Spleen (tissue), 11 donors: ENCODE results near the gene CEP72. TPM values are rescaled to one million over a fixed set of nuclear protein-coding genes. Genes with fewer than 3 reads are reported as not detected.
"Not testable (repeated sequence)": the region's sequence is repeated elsewhere in the genome, so short reads cannot be mapped to it uniquely, and the experiment has no call there.

Source experiments
- DNase-seq: peaks from one replicate; pipeline ENCODE4 v3.0.0-alpha.2; 2020
- H3K27ac ChIP-seq, 8 donors: fragments of 200-600 bp; sonication (generic) in 7 of 8; 1 replicate in 4 of 8; 2 replicates in 4 of 8; pipeline versions ENCODE4 v1.5.0 to v1.8.0; 2016 to 2021; ENCODE audit warnings: inconsistent platforms in 4 of 8, mild to moderate bottlenecking in 4 of 8, moderate library complexity in 1 of 8
- H3K27me3 ChIP-seq, 7 donors: fragments of 200-600 bp; sonication (generic) in 6 of 7; replicated peaks in 1 of 7; 1 replicate in 4 of 7; 2 replicates in 3 of 7; pipeline versions ENCODE4 v1.5.0 to v1.8.0; 2016 to 2021; ENCODE audit warnings: inconsistent platforms in 3 of 7, mild to moderate bottlenecking in 1 of 7
- H3K36me3 ChIP-seq, 6 donors: fragments of 200-600 bp; sonication (generic) in 5 of 6; 1 replicate in 4 of 6; 2 replicates in 2 of 6; pipeline versions ENCODE4 v1.5.0 to v1.8.0; 2016 to 2021; ENCODE audit warnings: inconsistent platforms in 2 of 6
- H3K4me1 ChIP-seq, 6 donors: fragments of 200-600 bp; sonication (generic) in 5 of 6; 1 replicate in 3 of 6; 2 replicates in 3 of 6; pipeline versions ENCODE4 v1.5.0 to v1.8.0; 2016 to 2021; ENCODE audit warnings: inconsistent platforms in 3 of 6
- H3K4me3 ChIP-seq, 8 donors: fragments of 200-600 bp; sonication (generic) in 7 of 8; 1 replicate in 4 of 8; 2 replicates in 4 of 8; pipeline versions ENCODE4 v1.5.0 to v1.8.0; 2016 to 2021; ENCODE audit warnings: inconsistent platforms in 4 of 8, mild to moderate bottlenecking in 4 of 8, moderate library complexity in 2 of 8
- H3K9me3 ChIP-seq, 8 donors: fragments of 200-600 bp; sonication (generic) in 7 of 8; 1 replicate in 4 of 8; 2 replicates in 4 of 8; pipeline versions ENCODE4 v1.5.0 to v1.8.0; 2016 to 2021; ENCODE audit warnings: inconsistent platforms in 4 of 8
- POLR2A ChIP-seq, 3 donors: fragments of 450-650 bp; IDR thresholded peaks; one replicate each; pipeline ENCODE4 v1.5.1; 2017; ENCODE audit warnings: antibody characterized with exemption in 3 of 3, mild to moderate bottlenecking in 1 of 3
- POLR2AphosphoS5 ChIP-seq, 3 donors: sonication (generic); formaldehyde crosslinking; IDR thresholded peaks; one replicate each; pipeline ENCODE4 v1.5.1; 2017; ENCODE audit warnings: antibody characterized with exemption in 3 of 3
- WGBS, 5 donors: extraction: QIAGEN DNeasy Blood & Tissue Kit in 3 of 5; methylation state at CpG; one replicate each; pipeline versions ENCODE4 v1.1.5 to v1.1.7; 2013 to 2018; 5-methylcytosine and 5-hydroxymethylcytosine counted together
- intact Hi-C: fragments of 100-400 bp; cut with DNase I; formaldehyde crosslinking; loops from one replicate; pipeline ENCODE4 v1.15.0; 2023; ENCODE audit warnings: low total_unique reads
- polyA plus RNA-seq, 3 donors: library from polyadenylated mRNA; stranded (reverse); fragments of 200-250 nt; gene quantifications; one replicate each; pipeline ENCODE4 v1.2.1, GENCODE V29; 2013
- total RNA-seq, 7 donors: library from RNA; depleted of rRNA in 3 of 7; stranded (reverse); fragments of >200 nt in 3 of 7; fragmentation: NEBNext Ultra II Directional in 4 of 7; extraction: Animal tissue kit (Norgen Biotek cat#: 25700) in 4 of 7; gene quantifications; one replicate each; pipeline versions ENCODE4 v1.1.0 to v1.2.1, GENCODE V29; 2016 to 2021
- TF ChIP-seq, protein P1 (sequence below), 11 experiments: fragments of 200-600 bp in 7 of 11; fragments of 450-650 bp in 4 of 11; sonication (generic) in 4 of 11; IDR thresholded peaks in 8 of 11; conservative IDR thresholded peaks in 3 of 11; 1 replicate in 7 of 11; 2 replicates in 4 of 11; pipeline versions ENCODE4 v1.4.0 to v1.8.0; 2016 to 2021; ENCODE audit warnings: antibody characterized with exemption in 11 of 11, inconsistent platforms in 4 of 11, mild to moderate bottlenecking in 1 of 11
- donor health status: healthy with polysubstance abuse.
- donor health status: DM: no; HTN: no; CAD: no; lungs with moderate emphysema.
- donor health status: DM: no; HTN: no; CAD: no.
- donor health status: Bipolar disorder and iron deficiency.
- donor health status: healthy.
- donor health status: DM: no; HTN: no; CAD: no.
- donor health status: DM: yes; HTN: yes; CAD: no.

The CEP72 gene
- total and polyA plus RNA-seq, 10 donors, result 2.1 to 13.1 (median 9.0) TPM

DNA sequence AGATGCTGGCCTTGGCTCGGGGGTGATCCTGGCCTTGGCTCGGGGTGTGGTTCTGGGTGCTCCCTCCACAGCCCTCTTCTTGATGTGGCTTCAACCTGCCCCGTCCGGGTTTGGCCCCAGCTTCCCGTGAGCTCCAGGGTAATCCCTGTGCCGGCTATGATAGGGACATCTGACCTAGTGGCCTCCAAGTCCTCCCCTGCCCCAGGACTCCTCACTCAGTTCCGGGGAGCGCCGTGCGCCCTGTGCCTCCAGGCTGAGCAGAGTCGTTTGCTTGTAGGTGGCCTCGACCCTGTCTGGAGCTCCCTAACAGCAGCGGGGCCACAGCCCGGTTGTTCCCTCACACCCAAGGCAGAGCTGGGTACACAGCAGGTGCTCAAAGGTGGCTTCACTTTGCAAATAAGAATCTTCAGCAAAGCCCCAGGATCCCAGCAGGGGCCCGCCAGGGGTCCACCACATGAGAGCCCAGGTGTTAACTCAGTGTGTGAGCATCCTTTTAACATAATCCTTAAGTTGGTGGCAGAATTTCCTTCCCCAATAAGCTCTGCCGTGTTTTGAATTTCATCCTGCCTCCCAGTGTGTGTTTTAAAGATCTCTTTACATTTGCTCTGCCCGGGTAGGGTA, 32.3 kb upstream of the CEP72 start:
- H3K4me1 ChIP-seq, result no peaks in the 10 kb centered on the region
- DNase-seq, result no peak
- 43 to 61% (median 52%) methylated on average over 13 to 17 of the region's 17 CpGs for WGBS, 5 donors
- H3K9me3 ChIP-seq, result peaks cover 4 to 37% (median 29%) of the 10 kb centered on the region in 8 donors
- H3K27me3 ChIP-seq, result peaks cover 0 to 85% (median 20%) of the 10 kb centered on the region in 7 donors
- intact Hi-C loops, result no loop called here
- H3K4me3 ChIP-seq, result no peak overlapping the region
- no peaks in the 10 kb centered on the region for H3K36me3 ChIP-seq
- H3K27ac ChIP-seq, result no peak overlapping the region
- TF ChIP-seq, protein P1, sequence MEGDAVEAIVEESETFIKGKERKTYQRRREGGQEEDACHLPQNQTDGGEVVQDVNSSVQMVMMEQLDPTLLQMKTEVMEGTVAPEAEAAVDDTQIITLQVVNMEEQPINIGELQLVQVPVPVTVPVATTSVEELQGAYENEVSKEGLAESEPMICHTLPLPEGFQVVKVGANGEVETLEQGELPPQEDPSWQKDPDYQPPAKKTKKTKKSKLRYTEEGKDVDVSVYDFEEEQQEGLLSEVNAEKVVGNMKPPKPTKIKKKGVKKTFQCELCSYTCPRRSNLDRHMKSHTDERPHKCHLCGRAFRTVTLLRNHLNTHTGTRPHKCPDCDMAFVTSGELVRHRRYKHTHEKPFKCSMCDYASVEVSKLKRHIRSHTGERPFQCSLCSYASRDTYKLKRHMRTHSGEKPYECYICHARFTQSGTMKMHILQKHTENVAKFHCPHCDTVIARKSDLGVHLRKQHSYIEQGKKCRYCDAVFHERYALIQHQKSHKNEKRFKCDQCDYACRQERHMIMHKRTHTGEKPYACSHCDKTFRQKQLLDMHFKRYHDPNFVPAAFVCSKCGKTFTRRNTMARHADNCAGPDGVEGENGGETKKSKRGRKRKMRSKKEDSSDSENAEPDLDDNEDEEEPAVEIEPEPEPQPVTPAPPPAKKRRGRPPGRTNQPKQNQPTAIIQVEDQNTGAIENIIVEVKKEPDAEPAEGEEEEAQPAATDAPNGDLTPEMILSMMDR (IDR thresholded peaks at IDR 0.05 in 8 of 11, conservative IDR thresholded peaks at IDR 0.05 in 3 of 11), result no peak
- TF ChIP-seq POLR2AphosphoS5 (IDR thresholded peaks at IDR 0.05) (no peak), POLR2A (IDR thresholded peaks at IDR 0.05) (no peak)

DNA sequence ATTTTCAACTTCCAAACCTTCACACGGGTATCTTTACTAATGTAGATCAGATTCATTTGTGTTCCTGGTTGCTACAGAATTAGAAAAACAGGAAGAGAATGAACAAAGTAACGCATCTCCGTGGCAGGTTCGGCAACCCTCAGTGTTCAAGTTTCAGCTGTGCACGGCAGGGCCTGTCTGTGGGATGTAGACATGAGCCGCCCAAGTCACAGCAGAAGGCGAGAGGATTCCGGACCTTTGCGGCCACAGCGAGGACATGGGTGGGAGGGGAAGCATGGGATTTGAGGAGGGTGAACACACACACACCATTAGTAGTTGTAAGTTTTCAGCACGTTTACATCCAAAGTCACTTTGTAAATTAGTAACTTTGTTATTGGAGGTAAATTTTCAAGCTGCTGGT, 31.7 kb upstream of the CEP72 start:
- TF ChIP-seq POLR2AphosphoS5 (IDR thresholded peaks at IDR 0.05), result no peak
- TF ChIP-seq POLR2A (IDR thresholded peaks at IDR 0.05), result no peak
- TF ChIP-seq, protein P1 (IDR thresholded peaks at IDR 0.05 in 8 of 11, conservative IDR thresholded peaks at IDR 0.05 in 3 of 11), result no peak
- Histone ChIP-seq H3K36me3 (no peaks in the 10 kb centered on the region), H3K4me1 (no peaks in the 10 kb centered on the region), H3K27me3 (peaks cover 0 to 83% (median 20%) of the 10 kb centered on the region in 7 donors), H3K27ac (no peak overlapping the region), H3K9me3 (peaks cover 4 to 31% (median 24%) of the 10 kb centered on the region in 8 donors), H3K4me3 (no peak overlapping the region)
- no peak for DNase-seq
- intact Hi-C loops, result no loop called here
- WGBS, 5 donors, result 47 to 55% (median 53%) methylated on average over 11 of the region's 11 CpGs

DNA sequence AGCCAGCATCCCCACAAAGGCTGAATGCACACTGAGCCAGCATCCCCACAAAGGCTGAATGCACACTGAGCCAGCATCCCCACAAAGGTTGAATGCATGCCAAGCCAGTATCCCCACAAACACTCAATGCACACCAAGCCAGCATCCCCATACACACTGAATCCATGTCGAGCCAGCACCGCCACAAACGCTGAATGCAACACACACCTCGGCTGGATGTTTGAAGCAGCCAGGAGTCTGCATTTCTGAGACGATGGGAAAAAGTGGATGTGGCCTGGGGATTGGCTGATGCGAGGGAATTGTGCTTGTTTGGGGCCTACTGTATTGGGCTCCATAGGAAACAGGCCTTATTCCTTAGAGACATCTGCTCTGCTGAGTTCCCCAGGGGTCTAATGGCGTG, 30.9 kb upstream of the CEP72 start:
- H3K9me3 ChIP-seq, result peaks cover 4 to 23% (median 16%) of the 10 kb centered on the region in 8 donors
- H3K4me1 ChIP-seq, result no peaks in the 10 kb centered on the region
- peaks cover 0 to 83% (median 20%) of the 10 kb centered on the region in 7 donors for H3K27me3 ChIP-seq
- DNase-seq, result no peak
- no peaks in the 10 kb centered on the region for H3K36me3 ChIP-seq
- TF ChIP-seq POLR2A (IDR thresholded peaks at IDR 0.05) (no peak), POLR2AphosphoS5 (IDR thresholded peaks at IDR 0.05) (no peak)
- TF ChIP-seq, protein P1 (IDR thresholded peaks at IDR 0.05 in 8 of 11, conservative IDR thresholded peaks at IDR 0.05 in 3 of 11), result no peak
- H3K27ac ChIP-seq, result no peak overlapping the region
- intact Hi-C loops, result no loop called here
- no peak overlapping the region for H3K4me3 ChIP-seq
- whole genome bisulfite sequencing, 5 donors, result 82 to 89% (median 84%) methylated on average over 7 of the region's 7 CpGs

DNA sequence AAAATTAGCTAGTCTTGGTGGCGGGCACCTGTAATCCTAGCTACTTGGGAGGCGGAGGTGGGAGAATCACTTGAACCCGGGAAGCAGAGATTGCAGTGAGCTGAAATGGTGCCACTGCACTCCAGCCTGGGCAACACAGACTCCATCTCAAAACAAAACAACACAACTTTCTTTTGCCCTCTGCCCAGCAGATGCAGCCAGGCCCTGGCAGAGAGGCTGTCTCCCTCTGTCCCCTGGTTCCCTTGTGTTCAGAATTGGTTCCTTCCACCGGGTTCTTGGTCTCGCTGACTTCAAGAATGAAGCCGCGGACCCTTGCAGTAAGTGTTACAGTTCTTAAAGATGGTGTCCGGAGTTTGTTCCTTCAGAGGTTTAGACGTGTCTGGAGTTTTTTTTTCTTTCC, 30.2 kb upstream of the CEP72 start:
- no peak for DNase-seq
- H3K36me3 ChIP-seq, result no peaks in the 10 kb centered on the region
- H3K27ac ChIP-seq, result no peak overlapping the region
- TF ChIP-seq, protein P1 (IDR thresholded peaks at IDR 0.05 in 8 of 11, conservative IDR thresholded peaks at IDR 0.05 in 3 of 11), result no peak
- no peak for TF ChIP-seq POLR2AphosphoS5 (IDR thresholded peaks at IDR 0.05)
- no peak for TF ChIP-seq POLR2A (IDR thresholded peaks at IDR 0.05)
- H3K9me3 ChIP-seq, result peaks cover 4 to 16% (median 9%) of the 10 kb centered on the region in 8 donors
- no peak overlapping the region for H3K4me3 ChIP-seq
- H3K4me1 ChIP-seq, result no peaks in the 10 kb centered on the region
- peaks cover 0 to 83% (median 20%) of the 10 kb centered on the region in 7 donors for H3K27me3 ChIP-seq
- intact Hi-C loops, result no loop called here
- 83 to 94% (median 89%) methylated on average over 9 of the region's 9 CpGs for WGBS, 5 donors

DNA sequence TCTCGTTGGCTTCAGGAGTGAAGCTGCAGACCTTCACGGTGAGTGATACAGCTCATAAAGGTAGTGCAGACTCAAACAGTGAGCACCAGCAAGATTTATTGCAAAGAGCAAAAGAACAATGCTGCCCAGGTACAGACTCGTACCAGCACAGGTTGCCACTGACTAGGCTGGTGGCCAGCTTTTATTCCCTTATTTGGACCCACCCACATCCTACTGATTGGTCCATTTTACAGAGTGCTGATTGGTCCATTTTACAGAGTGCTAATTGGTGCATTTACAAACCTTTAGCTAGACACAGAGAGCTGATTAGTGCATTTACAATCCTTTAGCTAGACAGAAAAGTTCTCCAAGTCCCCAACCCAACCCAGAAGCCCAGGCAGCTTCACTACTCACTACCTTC, 29.7 kb upstream of the CEP72 start:
- H3K4me3 ChIP-seq, H3K4me1 ChIP-seq, H3K27ac ChIP-seq, intact Hi-C loops, H3K36me3 ChIP-seq, DNase-seq: not testable (repeated sequence)
- peaks cover under 1 to 11% (median 4%) of the 10 kb centered on the region in 8 donors for H3K9me3 ChIP-seq
- 79 to 91% (median 88%) methylated on average over 3 of the region's 3 CpGs for WGBS, 5 donors
- peaks cover 0 to 87% (median 20%) of the 10 kb centered on the region in 7 donors for H3K27me3 ChIP-seq
